ENCODE measurements around the gene C10orf71. TPM values are rescaled to one million over a fixed set of nuclear protein-coding genes. Genes with fewer than 3 reads are reported as not detected.

The C10orf71 gene
- total and polyA plus RNA-seq, 2 experiments from 2014 or later: not detected

DNA sequence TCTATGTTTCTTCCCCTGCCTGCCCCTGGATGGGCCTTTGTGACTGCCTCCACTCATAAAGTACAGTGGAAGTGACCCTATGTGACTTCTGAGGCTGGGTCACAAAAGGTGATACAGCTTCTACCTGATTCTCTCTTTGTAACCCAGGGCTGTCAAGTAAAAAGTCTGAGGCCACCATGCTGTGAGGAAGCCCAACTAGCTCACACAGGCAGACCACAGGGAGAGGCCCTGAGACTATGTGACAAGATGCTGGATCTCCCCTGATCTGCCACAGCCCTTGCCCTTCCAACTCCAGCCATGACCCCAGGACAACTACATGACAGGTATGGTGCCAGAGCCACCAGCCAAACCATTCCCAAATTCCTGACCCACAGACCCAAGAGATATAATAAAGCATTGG, 51.2 kb downstream of the C10orf71 start:
- TF ChIP-seq, protein P1, sequence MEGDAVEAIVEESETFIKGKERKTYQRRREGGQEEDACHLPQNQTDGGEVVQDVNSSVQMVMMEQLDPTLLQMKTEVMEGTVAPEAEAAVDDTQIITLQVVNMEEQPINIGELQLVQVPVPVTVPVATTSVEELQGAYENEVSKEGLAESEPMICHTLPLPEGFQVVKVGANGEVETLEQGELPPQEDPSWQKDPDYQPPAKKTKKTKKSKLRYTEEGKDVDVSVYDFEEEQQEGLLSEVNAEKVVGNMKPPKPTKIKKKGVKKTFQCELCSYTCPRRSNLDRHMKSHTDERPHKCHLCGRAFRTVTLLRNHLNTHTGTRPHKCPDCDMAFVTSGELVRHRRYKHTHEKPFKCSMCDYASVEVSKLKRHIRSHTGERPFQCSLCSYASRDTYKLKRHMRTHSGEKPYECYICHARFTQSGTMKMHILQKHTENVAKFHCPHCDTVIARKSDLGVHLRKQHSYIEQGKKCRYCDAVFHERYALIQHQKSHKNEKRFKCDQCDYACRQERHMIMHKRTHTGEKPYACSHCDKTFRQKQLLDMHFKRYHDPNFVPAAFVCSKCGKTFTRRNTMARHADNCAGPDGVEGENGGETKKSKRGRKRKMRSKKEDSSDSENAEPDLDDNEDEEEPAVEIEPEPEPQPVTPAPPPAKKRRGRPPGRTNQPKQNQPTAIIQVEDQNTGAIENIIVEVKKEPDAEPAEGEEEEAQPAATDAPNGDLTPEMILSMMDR (IDR thresholded peaks at IDR 0.05; ENCODE audit: poor library complexity): no peak
- no peak for TF ChIP-seq EZH2 (IDR thresholded peaks at IDR 0.05; ENCODE audit: borderline replicate concordance)
- no peak for DNase-seq (ENCODE audit: low spot score)
- Histone ChIP-seq H3K27me3 (no peaks in the 10 kb centered on the region), H3K27ac (no peak overlapping the region), H3K9me2 (replicated peaks; ENCODE audit: insufficient read depth) (no peaks in the 10 kb centered on the region), H2AFZ (no peak overlapping the region), H3K79me2 (no peaks in the 10 kb centered on the region), H3K4me2 (no peak overlapping the region), H3K9me3 (ENCODE audit: low read depth) (no peaks in the 10 kb centered on the region), H4K20me1 (ENCODE audit: insufficient read depth, poor library complexity, severe bottlenecking) (no peaks in the 10 kb centered on the region), H3K36me3 (replicated peaks; ENCODE audit: insufficient read depth, low read depth) (no peaks in the 10 kb centered on the region), H3K4me1 (ENCODE audit: insufficient read depth) (no peaks in the 10 kb centered on the region), H3K4me3 (no peak overlapping the region)

DNA sequence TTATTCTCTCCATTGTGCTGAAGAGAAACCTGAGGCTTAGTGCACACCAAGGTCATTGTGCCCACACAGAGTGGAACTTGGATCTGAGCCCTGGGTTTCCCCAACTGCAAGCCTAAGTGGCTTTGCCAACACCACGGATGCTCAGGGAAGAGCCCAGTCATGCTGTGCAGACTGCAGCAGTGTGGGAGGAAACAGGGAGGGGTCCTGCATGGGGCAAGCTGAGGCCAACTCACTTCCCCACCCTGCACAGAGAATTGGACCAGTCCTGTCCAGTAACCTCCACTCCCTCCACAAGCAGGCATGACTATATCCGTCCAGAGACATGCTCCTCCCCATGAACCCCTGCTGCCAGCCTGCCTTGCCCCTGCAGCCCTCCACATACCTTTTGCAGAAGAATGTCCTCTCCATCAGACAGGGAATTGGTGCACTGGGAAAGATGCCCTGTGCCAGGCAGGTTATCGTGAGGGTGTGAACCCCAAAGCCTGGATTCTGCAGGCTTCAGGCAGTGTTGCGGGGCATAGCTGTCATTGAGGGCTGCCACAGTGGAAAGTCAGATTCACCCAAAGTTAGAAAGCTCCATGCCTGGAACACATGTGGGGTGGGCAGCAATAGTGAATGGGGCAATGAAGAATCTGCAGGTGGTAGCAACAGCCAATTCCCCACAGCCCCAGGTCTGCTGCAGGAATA, 52.0 kb downstream of the C10orf71 start:
- 77% methylated on average over 4 of the region's 4 CpGs for WGBS (ENCODE audit: low lambda C conversion rate, missing lambda C conversion rate)
- no peak overlapping the region for H3K27ac ChIP-seq
- H2AFZ ChIP-seq: no peak overlapping the region
- H3K27me3 ChIP-seq: no peaks in the 10 kb centered on the region
- H3K4me1 ChIP-seq (ENCODE audit: insufficient read depth): no peaks in the 10 kb centered on the region
- H3K4me3 ChIP-seq: no peak overlapping the region
- no peak for DNase-seq (ENCODE audit: low spot score)
- no peak overlapping the region for H3K4me2 ChIP-seq
- no peaks in the 10 kb centered on the region for H3K36me3 ChIP-seq (replicated peaks; ENCODE audit: insufficient read depth, low read depth)
- H3K9me2 ChIP-seq (replicated peaks; ENCODE audit: insufficient read depth): no peaks in the 10 kb centered on the region
- no peaks in the 10 kb centered on the region for H3K9me3 ChIP-seq (ENCODE audit: low read depth)
- H3K79me2 ChIP-seq: no peaks in the 10 kb centered on the region
- TF ChIP-seq EZH2 (IDR thresholded peaks at IDR 0.05; ENCODE audit: borderline replicate concordance): no peak
- no peak for TF ChIP-seq EZH2phosphoT487 (IDR thresholded peaks at IDR 0.05; ENCODE audit: low read depth, severe bottlenecking, unreplicated experiment)
- TF ChIP-seq, protein P1 (IDR thresholded peaks at IDR 0.05; ENCODE audit: poor library complexity): no peak
- no peaks in the 10 kb centered on the region for H4K20me1 ChIP-seq (ENCODE audit: insufficient read depth, poor library complexity, severe bottlenecking)

DNA sequence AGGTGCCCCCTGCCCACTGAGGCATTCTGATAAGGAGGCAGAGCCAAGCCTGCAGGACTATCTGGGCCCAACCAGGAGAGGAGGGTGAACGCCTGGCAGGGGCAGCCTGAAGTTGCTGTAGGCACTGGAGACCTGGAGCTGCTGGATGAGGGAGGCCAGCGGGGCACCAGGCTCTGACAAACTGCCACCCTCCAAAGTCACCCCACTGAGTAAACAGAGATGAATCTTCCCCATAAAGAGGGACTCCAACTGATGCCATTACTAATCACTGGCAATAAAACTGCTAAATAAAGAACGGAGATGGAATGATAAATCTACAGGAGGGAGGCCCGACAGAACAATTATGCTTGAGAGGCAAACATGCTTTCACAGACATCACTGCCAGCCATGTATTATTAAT, 52.7 kb downstream of the C10orf71 start:
- Histone ChIP-seq H3K4me2 (no peak overlapping the region), H4K20me1 (ENCODE audit: insufficient read depth, poor library complexity, severe bottlenecking) (no peaks in the 10 kb centered on the region), H3K4me3 (no peak overlapping the region), H3K4me1 (ENCODE audit: insufficient read depth) (no peaks in the 10 kb centered on the region), H2AFZ (no peak overlapping the region), H3K9me3 (ENCODE audit: low read depth) (no peaks in the 10 kb centered on the region), H3K27ac (no peak overlapping the region), H3K9me2 (replicated peaks; ENCODE audit: insufficient read depth) (no peaks in the 10 kb centered on the region), H3K27me3 (no peaks in the 10 kb centered on the region), H3K36me3 (replicated peaks; ENCODE audit: insufficient read depth, low read depth) (no peaks in the 10 kb centered on the region), H3K79me2 (no peaks in the 10 kb centered on the region)
- TF ChIP-seq EZH2 (IDR thresholded peaks at IDR 0.05; ENCODE audit: borderline replicate concordance) (no peak), EZH2phosphoT487 (IDR thresholded peaks at IDR 0.05; ENCODE audit: low read depth, severe bottlenecking, unreplicated experiment) (no peak)
- TF ChIP-seq, protein P1 (IDR thresholded peaks at IDR 0.05; ENCODE audit: poor library complexity): no peak
- no peak for DNase-seq (ENCODE audit: low spot score)
- 79% methylated on average over 4 of the region's 4 CpGs for WGBS (ENCODE audit: low lambda C conversion rate, missing lambda C conversion rate)
